IMR-90 (cell line): Measurements from ENCODE around the gene CHGA. TPM values are rescaled to one million over a fixed set of nuclear protein-coding genes. Genes with fewer than 3 reads are reported as not detected.

ENCODE experiments used
- ATAC-seq: fragments of 200-7000 bp; cut with Tn5 transposase; 2 replicates; pipeline ENCODE4 v1.9.1; 2020; ENCODE audit warnings: low read depth, mild to moderate bottlenecking, moderate library complexity
- BruUV-seq: library from RNA; stranded (reverse); fragments of 400-500 nt; replicated peaks from 2 replicates; lab custom pipeline; 2021; lab: Mats Ljungman, UMichigan
- CTCF ChIA-PET: fragments of 300-600 bp; formaldehyde crosslinking; extraction: SDS; loops from one replicate; lab custom pipeline; 2021; ENCODE audit warnings: antibody characterized with exemption; lab: Yijun Ruan, JAX
- POLR2A ChIA-PET: fragments of 300-600 bp; sonication (Branson Sonifier 250); formaldehyde crosslinking; loops from one replicate; lab custom pipeline; 2022; ENCODE audit warnings: antibody characterized with exemption; ENCODE audit not compliant: unreplicated experiment; lab: Charles Lee
- DNase-seq: peaks from one replicate; pipeline ENCODE4 v3.0.0; 2013
- H2AFZ ChIP-seq: replicated peaks from 2 replicates; pipeline ENCODE3; 2013; ENCODE audit warnings: low read length, mild to moderate bottlenecking; ENCODE audit not compliant: poor library complexity
- H2AK5ac ChIP-seq: 2 replicates; pipeline ENCODE4 v1.6.1; 2013; ENCODE audit warnings: low read depth, low read length, inconsistent platforms
- H2AK9ac ChIP-seq: replicated peaks from 2 replicates; pipeline ENCODE3; 2013; ENCODE audit warnings: mild to moderate bottlenecking, low read depth, low read length, moderate library complexity; ENCODE audit not compliant: poor library complexity
- H2BK120ac ChIP-seq: 2 replicates; pipeline ENCODE4 v1.6.1; 2013; ENCODE audit warnings: low read depth, low read length, inconsistent platforms
- H2BK15ac ChIP-seq: 3 replicates; pipeline ENCODE4 v1.6.1; 2013; ENCODE audit warnings: low read depth, low read length, inconsistent platforms
- H2BK20ac ChIP-seq: 2 replicates; pipeline ENCODE4 v1.6.1; 2013; ENCODE audit warnings: low read depth, mild to moderate bottlenecking, inconsistent platforms, low read length, moderate library complexity
- H2BK5ac ChIP-seq: 2 replicates; pipeline ENCODE4 v1.6.1; 2013; ENCODE audit warnings: mild to moderate bottlenecking, low read depth, low read length, inconsistent platforms; ENCODE audit not compliant: poor library complexity, severe bottlenecking
- H3K14ac ChIP-seq: replicated peaks from 2 replicates; pipeline ENCODE4 v1.6.1; 2013; ENCODE audit warnings: low read depth, low read length, inconsistent platforms
- H3K18ac ChIP-seq: 2 replicates; pipeline ENCODE4 v1.6.1; 2013; ENCODE audit warnings: low read depth, low read length, control low read depth
- H3K23ac ChIP-seq: 2 replicates; pipeline ENCODE4 v1.6.1; 2013; ENCODE audit warnings: low read depth, low read length, inconsistent platforms
- H3K27ac ChIP-seq: 2 replicates; pipeline ENCODE4 v1.5.1; 2013; ENCODE audit warnings: mild to moderate bottlenecking, control low read depth, low read length; ENCODE audit not compliant: insufficient read depth
- H3K27me3 ChIP-seq: 2 replicates; pipeline ENCODE4 v1.6.1; 2013; ENCODE audit warnings: low read length; ENCODE audit not compliant: control insufficient read depth, insufficient read depth
- H3K36me3 ChIP-seq: 2 replicates; pipeline ENCODE4 v1.6.1; 2013; ENCODE audit warnings: low read length, mixed read lengths; ENCODE audit not compliant: control insufficient read depth, insufficient read depth
- H3K4ac ChIP-seq: 2 replicates; pipeline ENCODE4 v1.6.1; 2013; ENCODE audit warnings: low read depth, low read length, inconsistent platforms
- H3K4me1 ChIP-seq: 2 replicates; pipeline ENCODE4 v1.6.1; 2013; ENCODE audit warnings: low read length, mixed read lengths; ENCODE audit not compliant: control insufficient read depth, insufficient read depth
- H3K4me2 ChIP-seq: 2 replicates; pipeline ENCODE4 v1.6.1; 2013; ENCODE audit warnings: low read depth, mild to moderate bottlenecking, control low read depth, low read length, moderate library complexity
- H3K4me3 ChIP-seq: 2 replicates; pipeline ENCODE4 v1.5.1; 2013; ENCODE audit warnings: low read depth, mild to moderate bottlenecking, control low read depth, low read length, moderate library complexity; ENCODE audit not compliant: insufficient read depth
- H3K56ac ChIP-seq: 2 replicates; pipeline ENCODE4 v1.6.1; 2013; ENCODE audit warnings: low read length, inconsistent platforms; ENCODE audit not compliant: insufficient read depth; ENCODE audit errors: extremely low read depth
- H3K79me1 ChIP-seq, 2 experiments: 2 replicates each; pipeline ENCODE4 v1.6.1; 2013; ENCODE audit warnings: low read length in 2 of 2, inconsistent platforms in 1 of 2, low read depth in 1 of 2
- H3K9ac ChIP-seq: 2 replicates; pipeline ENCODE4 v1.6.1; 2013; ENCODE audit warnings: low read depth, low read length, control low read depth
- H3K9me1 ChIP-seq: 2 replicates; pipeline ENCODE4 v1.6.1; 2013; ENCODE audit warnings: low read length, inconsistent platforms; ENCODE audit not compliant: insufficient read depth
- H3K9me3 ChIP-seq: 2 replicates; pipeline ENCODE4 v1.6.1; 2013; ENCODE audit warnings: low read length; ENCODE audit not compliant: control insufficient read depth, insufficient read depth
- H4K20me1 ChIP-seq: 2 replicates; pipeline ENCODE4 v1.6.1; 2013; ENCODE audit warnings: low read length, inconsistent platforms; ENCODE audit not compliant: insufficient read depth
- H4K5ac ChIP-seq: 2 replicates; pipeline ENCODE4 v1.6.1; 2013; ENCODE audit warnings: mild to moderate bottlenecking, low read depth, low read length, control low read depth
- H4K8ac ChIP-seq, 2 experiments: 2 replicates each; pipeline ENCODE4 v1.6.1; 2013; ENCODE audit warnings: low read depth in 2 of 2, low read length in 2 of 2, control low read depth in 1 of 2, inconsistent platforms in 1 of 2
- H4K91ac ChIP-seq: 2 replicates; pipeline ENCODE4 v1.6.1; 2013; ENCODE audit warnings: low read depth, low read length, inconsistent platforms; ENCODE audit not compliant: insufficient read depth
- BHLHE40 ChIP-seq: fragments of 150-350 bp; IDR thresholded peaks from 2 replicates; pipeline ENCODE4 v1.6.1; 2016; ENCODE audit warnings: mild to moderate bottlenecking, low read depth, low read length
- CEBPB ChIP-seq: IDR thresholded peaks from 2 replicates; pipeline ENCODE4 v1.6.1; 2012; ENCODE audit warnings: low read depth, low read length, improper control_type of control experiment
- CHD1 ChIP-seq: IDR thresholded peaks from 2 replicates; pipeline ENCODE4 v1.6.1; 2012; ENCODE audit warnings: low read depth, low read length, improper control_type of control experiment
- CTCF ChIP-seq: conservative IDR thresholded peaks from 2 replicates; pipeline ENCODE4 v1.5.1; 2012; ENCODE audit warnings: mild to moderate bottlenecking, low read depth, low read length, improper control_type of control experiment
- FOS ChIP-seq: fragments of 150-350 bp; IDR thresholded peaks from 2 replicates; pipeline ENCODE4 v1.6.1; 2016; ENCODE audit warnings: low read depth, low read length
- MAFK ChIP-seq: IDR thresholded peaks from 2 replicates; pipeline ENCODE4 v1.6.1; 2012; ENCODE audit warnings: low read depth, low read length, improper control_type of control experiment
- MAZ ChIP-seq: IDR thresholded peaks from 2 replicates; pipeline ENCODE4 v1.6.1; 2012; ENCODE audit warnings: low read depth, mild to moderate bottlenecking, low read length, improper control_type of control experiment, moderate library complexity, borderline replicate concordance
- MXI1 ChIP-seq: IDR thresholded peaks from 2 replicates; pipeline ENCODE4 v1.6.1; 2012; ENCODE audit warnings: low read depth, mild to moderate bottlenecking, low read length, moderate library complexity, borderline replicate concordance
- NFE2L2 ChIP-seq: fragments of 150-350 bp; IDR thresholded peaks from 2 replicates; pipeline ENCODE4 v1.6.1; 2016; ENCODE audit warnings: low read depth, mild to moderate bottlenecking, low read length
- POLR2A ChIP-seq: IDR thresholded peaks from 2 replicates; pipeline ENCODE4 v1.6.1; 2012; ENCODE audit warnings: mild to moderate bottlenecking, low read depth, low read length
- RAD21 ChIP-seq: IDR thresholded peaks from 2 replicates; pipeline ENCODE4 v1.6.1; 2012; ENCODE audit warnings: low read length, improper control_type of control experiment
- RCOR1 ChIP-seq: IDR thresholded peaks from 2 replicates; pipeline ENCODE4 v1.6.1; 2012; ENCODE audit warnings: mild to moderate bottlenecking, low read length, improper control_type of control experiment; ENCODE audit not compliant: insufficient replicate concordance
- RFX5 ChIP-seq: IDR thresholded peaks from 2 replicates; pipeline ENCODE4 v1.8.0; 2012; ENCODE audit warnings: low read depth, mild to moderate bottlenecking, low read length, moderate library complexity
- SMC3 ChIP-seq: fragments of 150-350 bp; IDR thresholded peaks from 2 replicates; pipeline ENCODE4 v1.6.1; 2016; ENCODE audit warnings: low read depth, mild to moderate bottlenecking, antibody characterized with exemption, low read length, moderate library complexity
- USF2 ChIP-seq: fragments of 150-350 bp; IDR thresholded peaks from 2 replicates; pipeline ENCODE4 v1.6.1; 2017; ENCODE audit warnings: mild to moderate bottlenecking, antibody characterized with exemption, low read length, low read depth
- WGBS, 2 experiments: methylation state at CpG; one replicate each; pipeline versions ENCODE4 v1.1.5 to v1.1.7; 2013; ENCODE audit warnings: missing lambda C conversion rate in 2 of 2; ENCODE audit not compliant: insufficient read length in 1 of 2; ENCODE audit errors: extremely low coverage in 2 of 2; 5-methylcytosine and 5-hydroxymethylcytosine counted together
- dilution Hi-C: fragments of 300-500 bp; cut with HindIII; formaldehyde crosslinking; loops from one replicate; pipeline ENCODE4 v1.14.3; 2018; ENCODE audit warnings: low sequenced_read_pairs; ENCODE audit not compliant: unreplicated experiment
- in situ Hi-C: fragments of 300-500 bp; cut with MboI; formaldehyde crosslinking; loops from 3 replicates; pipeline ENCODE4 v1.14.3; 2019; ENCODE audit warnings: low sequenced_read_pairs, inconsistent platforms, mixed read lengths
- intact Hi-C: fragments of 100-400 bp; cut with micrococcal nuclease; formaldehyde crosslinking; loops from 2 replicates; pipeline ENCODE4 v1.10.0; 2022
- polyA plus RNA-seq, 3 experiments: library from polyadenylated mRNA; depleted of rRNA; stranded (reverse); fragments of >200 nt; gene quantifications; 2 replicates each; pipeline ENCODE4 v1.2.3, GENCODE V29; 2012; ENCODE audit warnings: low replicate concordance in 1 of 3
- total RNA-seq: library from RNA; depleted of rRNA; stranded (reverse); fragments of >200 nt; gene quantifications from 2 replicates; pipeline ENCODE4 v1.2.3, GENCODE V29; 2012
- TF ChIP-seq, protein P1 (sequence below): fragments of 150-350 bp; IDR thresholded peaks from 2 replicates; pipeline ENCODE4 v1.6.1; 2016; ENCODE audit warnings: low read depth, mild to moderate bottlenecking, low read length, moderate library complexity, borderline replicate concordance

CHGA gene
- total and polyA plus RNA-seq, 2 of the 4 experiments (the other 2 are of a cell fraction) = not detected

DNA sequence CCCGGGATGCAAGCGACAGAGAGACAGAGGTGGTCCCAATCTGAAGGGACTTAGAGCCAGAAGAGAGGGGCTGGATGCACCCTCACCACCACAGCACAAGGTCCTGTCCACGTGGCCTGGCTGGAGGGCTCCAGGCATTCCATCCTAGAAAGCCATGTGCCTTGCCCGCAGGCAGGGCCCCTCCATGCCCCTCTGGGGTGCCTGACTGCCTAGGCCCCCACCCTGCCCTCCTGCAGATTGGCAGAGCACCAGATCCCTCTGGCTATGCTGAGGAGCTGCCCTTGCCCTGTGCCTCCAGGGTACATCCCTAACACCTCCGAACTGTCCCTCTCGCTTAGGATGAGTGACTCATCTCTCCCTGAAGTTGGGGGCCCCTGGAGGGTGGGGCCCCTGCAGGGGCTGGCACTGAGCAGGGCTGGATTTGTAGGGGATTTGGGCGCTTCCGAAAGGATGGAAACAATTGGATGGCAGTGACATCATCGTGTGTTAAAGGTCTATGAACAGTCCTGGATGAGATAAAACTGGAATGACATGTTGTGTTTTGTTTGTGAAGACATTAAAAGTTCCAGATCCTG, 50.9 kb downstream of the CHGA start:
- in situ Hi-C loops (no loop called here), dilution Hi-C loops (no loop called here), intact Hi-C loops (no loop called here)
- DNase-seq (no peak), ATAC-seq (peak; percentile 29; the same call in 1 of the 2 replicates)
- no peaks in the 10 kb centered on the region for H4K20me1 ChIP-seq
- no peaks in the 10 kb centered on the region for H3K79me1 ChIP-seq
- H2BK20ac ChIP-seq = no peak overlapping the region
- POLR2A ChIA-PET = no interaction called here
- TF ChIP-seq MAZ (no peak), POLR2A (no peak), FOS (no peak), MXI1 (no peak), RCOR1 (no peak), USF2 (no peak), BHLHE40 (no peak), NFE2L2 (no peak), SMC3 (no peak), MAFK (no peak), CHD1 (no peak), CTCF (no peak), RFX5 (no peak), CEBPB (no peak), RAD21 (no peak)
- TF ChIP-seq, protein P1, sequence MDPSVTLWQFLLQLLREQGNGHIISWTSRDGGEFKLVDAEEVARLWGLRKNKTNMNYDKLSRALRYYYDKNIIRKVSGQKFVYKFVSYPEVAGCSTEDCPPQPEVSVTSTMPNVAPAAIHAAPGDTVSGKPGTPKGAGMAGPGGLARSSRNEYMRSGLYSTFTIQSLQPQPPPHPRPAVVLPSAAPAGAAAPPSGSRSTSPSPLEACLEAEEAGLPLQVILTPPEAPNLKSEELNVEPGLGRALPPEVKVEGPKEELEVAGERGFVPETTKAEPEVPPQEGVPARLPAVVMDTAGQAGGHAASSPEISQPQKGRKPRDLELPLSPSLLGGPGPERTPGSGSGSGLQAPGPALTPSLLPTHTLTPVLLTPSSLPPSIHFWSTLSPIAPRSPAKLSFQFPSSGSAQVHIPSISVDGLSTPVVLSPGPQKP = no peak
- H2AK9ac ChIP-seq = peak overlapping the region; percentile 47
- no peak overlapping the region for H2BK120ac ChIP-seq
- no peak overlapping the region for H3K23ac ChIP-seq
- H3K9me3 ChIP-seq = peaks cover 12% of the 10 kb centered on the region; the same call in 1 of the 2 replicates
- no peak overlapping the region for H3K18ac ChIP-seq
- H3K27me3 ChIP-seq = peaks cover 2% of the 10 kb centered on the region; the same call in 1 of the 2 replicates
- H3K4me3 ChIP-seq = no peak overlapping the region
- CTCF ChIA-PET = no interaction called here
- no peak overlapping the region for H3K27ac ChIP-seq
- H3K14ac ChIP-seq = no peak overlapping the region
- no TSS peak for BruUV-seq
- no peak overlapping the region for H3K56ac ChIP-seq
- no peak overlapping the region for H2BK5ac ChIP-seq
- H3K9ac ChIP-seq = no peak overlapping the region
- no peak overlapping the region for H2AFZ ChIP-seq
- no peak overlapping the region for H4K8ac ChIP-seq
- no peaks in the 10 kb centered on the region; the same call in 1 of the 2 replicates for H3K4me1 ChIP-seq
- H3K9me1 ChIP-seq = no peaks in the 10 kb centered on the region
- no peak overlapping the region for H3K4me2 ChIP-seq
- no peak overlapping the region for H4K91ac ChIP-seq
- no peak overlapping the region for H4K5ac ChIP-seq
- no peaks in the 10 kb centered on the region for H3K36me3 ChIP-seq
- WGBS, 2 experiments = 100% methylated on average over 1 of the region's 9 CpGs; no CpG with 5 or more reads in 1 of the 2 experiments
- no peak overlapping the region for H2BK15ac ChIP-seq
- no peak overlapping the region for H2AK5ac ChIP-seq
- H3K4ac ChIP-seq = no peak overlapping the region
